SK-N-MC (cell line): ENCODE results near the gene USP7.

Experiments used
- EZH2 ChIP-seq: fragments of 200-600 bp; sonication (generic); IDR thresholded peaks from one replicate; pipeline ENCODE4 v1.6.1; 2017; ENCODE audit warnings: antibody characterized with exemption
- POLR2AphosphoS5 ChIP-seq: IDR thresholded peaks from 2 replicates; pipeline ENCODE4 v1.6.1; 2012; ENCODE audit warnings: mild to moderate bottlenecking, low read depth, low read length, borderline replicate concordance

GRCh38 chr16:8869212-8869987, 94.3 kb downstream of the USP7 start:
- no peak for TF ChIP-seq EZH2
- TF ChIP-seq POLR2AphosphoS5, result peak; percentile 67; the same call in 1 of the 2 replicates
